Measurements from ENCODE around the gene SETDB2. TPM values are rescaled to one million over a fixed set of nuclear protein-coding genes. Genes with fewer than 3 reads are reported as not detected.

SETDB2 gene
- total and polyA plus RNA-seq, 2 donors, result 8.1 to 15.5 TPM

DNA sequence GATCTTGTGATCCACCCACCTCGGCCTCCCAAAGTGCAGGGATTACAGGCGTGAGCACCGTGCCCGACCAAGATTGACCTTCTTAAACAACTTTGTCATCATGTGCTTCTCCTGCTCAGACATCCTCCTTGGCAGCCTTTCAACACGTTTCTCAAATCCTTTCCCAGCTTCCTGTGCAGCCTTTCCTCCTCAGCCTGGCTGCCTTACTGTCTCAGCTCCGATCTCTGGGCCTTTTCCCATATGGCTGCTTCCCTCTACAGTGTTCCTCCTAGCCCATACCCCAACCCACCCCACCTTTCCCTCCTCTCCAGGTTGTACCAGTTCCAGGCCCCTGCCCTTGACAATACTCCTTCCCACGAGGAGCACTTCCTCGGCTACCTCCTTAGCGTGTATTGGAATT is 58.9 kb downstream of the SETDB2 start:
- Histone ChIP-seq H3K27ac (ENCODE audit: low read depth in 1 of 2, low read length in 1 of 2) (no peak overlapping the region), H3K4me3 (ENCODE audit: low read length in 2 of 2) (no peak overlapping the region), H3K9me3 (ENCODE audit: control insufficient read depth in 2 of 2, insufficient read depth in 1 of 2, low read length in 1 of 2) (no peaks in the 10 kb centered on the region), H3K36me3 (ENCODE audit: control insufficient read depth in 2 of 2, insufficient read depth in 2 of 2, low read length in 1 of 2) (peaks cover 10 to 28% of the 10 kb centered on the region in 2 donors), H3K27me3 (ENCODE audit: control insufficient read depth in 2 of 2, insufficient read depth in 1 of 2, low read length in 1 of 2) (no peaks in the 10 kb centered on the region), H3K4me1 (ENCODE audit: control insufficient read depth in 2 of 2, insufficient read depth in 2 of 2, low read length in 2 of 2) (no peaks in the 10 kb centered on the region)
- no peak for DNase-seq (ENCODE audit: low read depth in 6 of 9, low spot score in 9 of 9)
- WGBS, result 89% methylated on average over 9 of the region's 9 CpGs

DNA sequence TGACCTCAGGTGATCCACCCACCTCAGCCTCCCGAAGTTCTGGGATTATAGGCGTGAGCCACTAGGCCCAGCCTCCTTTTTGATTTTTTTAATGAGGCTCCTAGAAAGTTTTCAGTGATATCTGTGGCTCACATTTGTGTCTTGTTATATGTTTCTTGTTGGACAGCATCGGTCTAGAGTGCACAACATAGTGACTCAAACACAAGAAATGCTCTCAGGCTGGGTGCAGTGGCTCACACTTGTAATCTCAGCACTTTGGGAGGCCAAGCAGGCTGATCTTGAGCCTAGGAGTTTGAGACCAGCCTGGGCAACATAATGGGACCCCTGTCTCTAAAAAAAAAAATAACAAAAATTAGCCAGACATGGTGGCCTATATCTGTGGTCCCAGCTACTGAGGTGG is 59.9 kb downstream of the SETDB2 start:
- Histone ChIP-seq H3K27me3 (ENCODE audit: control insufficient read depth in 2 of 2, insufficient read depth in 1 of 2, low read length in 1 of 2) (no peaks in the 10 kb centered on the region), H3K4me3 (ENCODE audit: low read length in 2 of 2) (no peak overlapping the region), H3K36me3 (ENCODE audit: control insufficient read depth in 2 of 2, insufficient read depth in 2 of 2, low read length in 1 of 2) (peaks cover 4 to 27% of the 10 kb centered on the region in 2 donors), H3K9me3 (ENCODE audit: control insufficient read depth in 2 of 2, insufficient read depth in 1 of 2, low read length in 1 of 2) (no peaks in the 10 kb centered on the region), H3K27ac (ENCODE audit: low read depth in 1 of 2, low read length in 1 of 2) (no peak overlapping the region), H3K4me1 (ENCODE audit: control insufficient read depth in 2 of 2, insufficient read depth in 2 of 2, low read length in 2 of 2) (no peaks in the 10 kb centered on the region)
- over 99% methylated on average over 3 of the region's 3 CpGs for WGBS
- no peak for DNase-seq (ENCODE audit: low read depth in 6 of 9, low spot score in 9 of 9)

DNA sequence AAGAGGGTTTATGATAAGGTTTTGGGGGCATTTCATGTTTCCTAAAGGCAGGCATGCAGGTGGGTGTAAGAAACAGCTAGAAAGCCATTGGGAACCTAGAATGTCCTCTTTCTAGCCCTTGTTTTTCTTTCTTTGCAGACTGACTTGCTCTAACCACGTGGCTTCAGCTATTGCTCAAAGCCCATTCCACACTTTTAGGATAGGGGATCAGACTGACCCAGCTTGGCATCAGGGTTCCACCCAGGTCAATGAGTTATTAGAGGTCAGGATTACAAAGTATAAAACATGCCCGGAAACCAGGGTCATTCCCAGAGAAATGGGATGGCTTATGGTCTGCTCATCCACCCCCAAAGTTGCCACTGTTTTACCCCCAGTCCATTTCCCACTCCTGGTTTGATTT is 68.5 kb downstream of the SETDB2 start:
- DNase-seq (ENCODE audit: low read depth in 6 of 9, low spot score in 9 of 9), result no peak
- Histone ChIP-seq H3K27me3 (ENCODE audit: control insufficient read depth in 2 of 2, insufficient read depth in 1 of 2, low read length in 1 of 2) (no peaks in the 10 kb centered on the region), H3K9me3 (ENCODE audit: control insufficient read depth in 2 of 2, insufficient read depth in 1 of 2, low read length in 1 of 2) (no peaks in the 10 kb centered on the region), H3K27ac (ENCODE audit: low read depth in 1 of 2, low read length in 1 of 2) (no peak overlapping the region), H3K4me1 (ENCODE audit: control insufficient read depth in 2 of 2, insufficient read depth in 2 of 2, low read length in 2 of 2) (no peaks in the 10 kb centered on the region), H3K36me3 (ENCODE audit: control insufficient read depth in 2 of 2, insufficient read depth in 2 of 2, low read length in 1 of 2) (peaks cover 23 to 52% of the 10 kb centered on the region in 2 donors), H3K4me3 (ENCODE audit: low read length in 2 of 2) (no peak overlapping the region)
- WGBS, result 98% methylated on average over 2 of the region's 2 CpGs

DNA sequence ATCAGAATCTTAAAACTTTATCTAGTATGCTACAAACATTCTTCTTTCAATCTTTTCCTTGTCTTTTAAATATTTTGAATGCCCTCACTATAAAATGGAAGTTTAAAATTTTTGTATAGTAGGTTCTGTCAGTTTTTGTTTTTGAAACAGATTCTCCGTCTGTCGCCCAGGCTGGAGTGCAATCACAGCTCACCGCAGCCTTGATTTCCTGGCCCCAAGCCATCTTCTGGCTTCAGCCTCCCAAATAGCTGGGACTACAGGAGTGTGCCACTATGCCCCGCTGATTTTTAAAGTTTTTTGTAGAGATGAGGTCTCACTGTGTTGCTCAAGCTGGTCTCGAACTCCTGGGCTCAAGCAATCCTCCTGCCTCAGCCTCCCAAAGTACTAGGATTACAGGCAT is 72.4 kb downstream of the SETDB2 start:
- H3K4me3 ChIP-seq (ENCODE audit: low read length in 2 of 2), result no peak overlapping the region
- H3K4me1 ChIP-seq (ENCODE audit: control insufficient read depth in 2 of 2, insufficient read depth in 2 of 2, low read length in 2 of 2), result no peaks in the 10 kb centered on the region
- H3K27ac ChIP-seq (ENCODE audit: low read depth in 1 of 2, low read length in 1 of 2), result no peak overlapping the region
- H3K36me3 ChIP-seq (ENCODE audit: control insufficient read depth in 2 of 2, insufficient read depth in 2 of 2, low read length in 1 of 2), result peaks cover 24 to 68% of the 10 kb centered on the region in 2 donors
- DNase-seq (ENCODE audit: low read depth in 6 of 9, low spot score in 9 of 9), result no peak
- no peaks in the 10 kb centered on the region for H3K27me3 ChIP-seq (ENCODE audit: control insufficient read depth in 2 of 2, insufficient read depth in 1 of 2, low read length in 1 of 2)
- WGBS, result 94% methylated on average over 5 of the region's 5 CpGs
- H3K9me3 ChIP-seq (ENCODE audit: control insufficient read depth in 2 of 2, insufficient read depth in 1 of 2, low read length in 1 of 2), result no peaks in the 10 kb centered on the region

DNA sequence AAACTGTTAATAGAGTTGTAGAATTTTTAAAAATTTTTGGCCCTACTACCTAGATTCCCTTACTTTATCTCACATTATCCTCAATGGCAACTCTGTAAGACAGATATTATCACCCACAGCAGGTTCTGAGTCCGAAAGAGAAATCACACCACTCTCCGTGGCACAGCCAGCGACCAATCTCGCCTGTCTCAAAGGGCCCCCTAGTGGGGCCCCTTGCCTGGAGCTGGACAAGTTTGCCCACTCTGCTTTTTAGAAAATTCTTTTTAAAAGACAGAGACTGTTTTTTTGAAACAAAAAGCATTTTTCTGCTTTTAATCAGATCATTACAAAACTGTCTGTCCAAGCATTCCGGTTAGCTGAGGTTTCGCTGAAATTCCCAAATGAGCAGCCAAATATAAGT is 73.4 kb downstream of the SETDB2 start:
- no peak for DNase-seq (ENCODE audit: low read depth in 6 of 9, low spot score in 9 of 9)
- H3K4me1 ChIP-seq (ENCODE audit: control insufficient read depth in 2 of 2, insufficient read depth in 2 of 2, low read length in 2 of 2), result no peaks in the 10 kb centered on the region
- no peak overlapping the region for H3K4me3 ChIP-seq (ENCODE audit: low read length in 2 of 2)
- no peak overlapping the region for H3K27ac ChIP-seq (ENCODE audit: low read depth in 1 of 2, low read length in 1 of 2)
- H3K9me3 ChIP-seq (ENCODE audit: control insufficient read depth in 2 of 2, insufficient read depth in 1 of 2, low read length in 1 of 2), result no peaks in the 10 kb centered on the region
- no peaks in the 10 kb centered on the region for H3K27me3 ChIP-seq (ENCODE audit: control insufficient read depth in 2 of 2, insufficient read depth in 1 of 2, low read length in 1 of 2)
- WGBS, result 96% methylated on average over 6 of the region's 6 CpGs
- peaks cover 24 to 76% of the 10 kb centered on the region in 2 donors for H3K36me3 ChIP-seq (ENCODE audit: control insufficient read depth in 2 of 2, insufficient read depth in 2 of 2, low read length in 1 of 2)

DNA sequence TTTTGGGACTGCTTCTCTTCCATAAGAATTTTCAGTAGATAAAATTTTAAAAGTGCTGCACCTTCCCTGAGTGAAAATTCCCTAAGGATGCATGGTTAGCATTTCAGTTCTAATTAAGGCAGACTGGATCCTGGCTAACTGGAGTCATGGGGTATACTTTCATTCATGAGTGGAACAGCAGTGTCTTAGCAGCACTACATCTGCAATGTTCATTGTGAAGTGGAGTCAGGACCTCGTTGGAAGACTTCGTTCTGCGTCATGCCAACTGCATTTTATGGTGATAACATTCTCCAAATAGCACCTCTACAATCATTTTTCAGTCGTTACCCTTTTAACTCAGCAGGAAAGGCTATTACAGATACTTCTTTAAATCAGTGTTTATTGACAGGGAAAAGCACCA is 77.2 kb downstream of the SETDB2 start:
- Histone ChIP-seq H3K27me3 (ENCODE audit: control insufficient read depth in 2 of 2, insufficient read depth in 1 of 2, low read length in 1 of 2) (no peaks in the 10 kb centered on the region), H3K9me3 (ENCODE audit: control insufficient read depth in 2 of 2, insufficient read depth in 1 of 2, low read length in 1 of 2) (no peaks in the 10 kb centered on the region), H3K4me3 (ENCODE audit: low read length in 2 of 2) (no peak overlapping the region), H3K27ac (ENCODE audit: low read depth in 1 of 2, low read length in 1 of 2) (no peak overlapping the region), H3K4me1 (ENCODE audit: control insufficient read depth in 2 of 2, insufficient read depth in 2 of 2, low read length in 2 of 2) (no peaks in the 10 kb centered on the region), H3K36me3 (ENCODE audit: control insufficient read depth in 2 of 2, insufficient read depth in 2 of 2, low read length in 1 of 2) (peaks cover 8 to 54% of the 10 kb centered on the region in 2 donors)
- DNase-seq (ENCODE audit: low read depth in 6 of 9, low spot score in 9 of 9), result no peak
- WGBS, result 95% methylated on average over 4 of the region's 4 CpGs

DNA sequence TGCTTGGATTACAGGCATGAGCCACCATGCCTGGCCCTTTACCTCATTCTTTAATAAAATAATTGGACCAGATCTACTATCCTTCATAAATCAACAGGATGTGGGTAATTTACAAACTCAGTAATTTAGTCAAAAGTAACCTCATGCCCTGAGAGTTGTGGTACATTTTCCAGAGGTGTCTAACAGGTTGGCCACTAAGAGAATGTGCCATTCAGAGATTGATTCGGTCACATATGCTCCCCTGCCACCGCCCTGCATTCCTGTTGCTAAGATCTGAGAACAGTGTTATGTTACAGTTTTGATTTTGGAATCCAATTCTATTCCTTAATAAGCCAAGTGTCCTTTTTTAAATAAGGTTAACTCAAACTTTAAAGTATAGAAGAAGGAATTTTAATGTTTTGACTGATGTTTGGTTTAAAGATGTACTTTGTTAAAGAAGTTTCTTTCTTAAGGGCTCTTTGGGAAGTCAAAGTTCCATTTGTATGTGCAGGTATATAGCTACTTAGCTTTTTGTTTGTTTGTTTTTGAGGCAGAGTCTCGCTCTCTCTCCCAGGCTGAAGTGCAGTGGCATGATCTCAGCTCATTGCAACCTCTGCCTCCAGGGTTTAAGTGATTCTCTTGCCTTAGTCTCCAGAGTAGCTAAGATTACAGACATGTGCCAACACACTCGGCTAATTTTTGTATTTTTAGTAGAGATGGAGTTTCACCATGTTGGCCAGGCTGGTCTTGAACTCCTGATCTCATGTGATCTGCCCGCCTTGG is 80.8 kb downstream of the SETDB2 start:
- Histone ChIP-seq H3K4me3 (ENCODE audit: low read length in 2 of 2) (no peak overlapping the region), H3K9me3 (ENCODE audit: control insufficient read depth in 2 of 2, insufficient read depth in 1 of 2, low read length in 1 of 2) (no peaks in the 10 kb centered on the region), H3K27me3 (ENCODE audit: control insufficient read depth in 2 of 2, insufficient read depth in 1 of 2, low read length in 1 of 2) (no peaks in the 10 kb centered on the region), H3K27ac (ENCODE audit: low read depth in 1 of 2, low read length in 1 of 2) (no peak overlapping the region), H3K36me3 (ENCODE audit: control insufficient read depth in 2 of 2, insufficient read depth in 2 of 2, low read length in 1 of 2) (peaks cover 15 to 46% of the 10 kb centered on the region in 2 donors), H3K4me1 (ENCODE audit: control insufficient read depth in 2 of 2, insufficient read depth in 2 of 2, low read length in 2 of 2) (no peaks in the 10 kb centered on the region)
- WGBS, result 96% methylated on average over 5 of the region's 5 CpGs
- no peak for DNase-seq (ENCODE audit: low read depth in 6 of 9, low spot score in 9 of 9)

DNA sequence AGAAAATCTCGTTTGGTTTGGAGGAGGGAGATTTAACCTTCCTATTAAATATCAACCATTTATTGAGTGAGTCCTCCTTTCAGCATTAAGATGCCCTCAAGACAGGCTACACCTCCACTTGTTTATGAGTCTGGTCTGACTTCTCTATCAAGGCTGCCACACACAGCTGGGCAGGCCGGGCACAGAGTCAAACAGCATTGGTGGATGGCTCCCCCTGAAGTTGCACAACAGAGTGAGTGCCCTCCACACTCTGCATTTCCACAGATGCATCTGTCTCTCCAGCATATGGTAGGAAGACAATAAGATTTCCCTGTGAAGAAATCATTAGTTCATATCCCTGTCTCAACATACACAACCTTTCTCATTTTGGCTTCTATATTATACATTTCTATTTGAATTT is 83.0 kb downstream of the SETDB2 start:
- H3K36me3 ChIP-seq (ENCODE audit: control insufficient read depth in 2 of 2, insufficient read depth in 2 of 2, low read length in 1 of 2), result peaks cover 14 to 42% of the 10 kb centered on the region in 2 donors

DNA sequence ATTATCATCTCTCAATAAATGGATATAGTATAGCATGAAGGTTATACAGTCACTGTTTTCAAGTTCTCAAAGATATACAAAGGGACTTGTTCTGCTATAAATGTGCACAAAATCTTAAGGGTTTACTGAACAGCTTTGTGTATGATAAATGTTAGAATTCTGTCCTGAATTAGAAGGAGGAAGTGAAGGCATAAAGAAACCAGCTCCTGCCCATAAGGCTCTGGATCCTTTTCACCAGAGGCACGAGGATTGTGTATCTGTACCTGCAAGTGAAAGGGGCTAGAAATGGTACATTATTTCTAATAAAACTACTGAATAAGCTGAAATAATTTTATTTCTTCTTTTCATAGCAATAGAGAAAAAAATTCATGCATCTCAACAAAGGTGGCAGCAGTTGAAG is 84.1 kb downstream of the SETDB2 start:
- peaks cover 16 to 39% of the 10 kb centered on the region in 2 donors for H3K36me3 ChIP-seq (ENCODE audit: control insufficient read depth in 2 of 2, insufficient read depth in 2 of 2, low read length in 1 of 2)
- no peaks in the 10 kb centered on the region for H3K9me3 ChIP-seq (ENCODE audit: control insufficient read depth in 2 of 2, insufficient read depth in 1 of 2, low read length in 1 of 2)
- H3K27me3 ChIP-seq (ENCODE audit: control insufficient read depth in 2 of 2, insufficient read depth in 1 of 2, low read length in 1 of 2), result no peaks in the 10 kb centered on the region
- H3K4me1 ChIP-seq (ENCODE audit: control insufficient read depth in 2 of 2, insufficient read depth in 2 of 2, low read length in 2 of 2), result no peaks in the 10 kb centered on the region
- no peak for DNase-seq (ENCODE audit: low read depth in 6 of 9, low spot score in 9 of 9)
- H3K27ac ChIP-seq (ENCODE audit: low read depth in 1 of 2, low read length in 1 of 2), result no peak overlapping the region
- no peak overlapping the region for H3K4me3 ChIP-seq (ENCODE audit: low read length in 2 of 2)
- 80% methylated on average over 1 of the region's 1 CpG for WGBS

More for the DNA sequence above, 83.0 kb downstream of the SETDB2 start:
- 96% methylated on average over 2 of the region's 2 CpGs for WGBS
- H3K4me1 ChIP-seq (ENCODE audit: control insufficient read depth in 2 of 2, insufficient read depth in 2 of 2, low read length in 2 of 2), result no peaks in the 10 kb centered on the region
- no peaks in the 10 kb centered on the region for H3K27me3 ChIP-seq (ENCODE audit: control insufficient read depth in 2 of 2, insufficient read depth in 1 of 2, low read length in 1 of 2)
- H3K9me3 ChIP-seq (ENCODE audit: control insufficient read depth in 2 of 2, insufficient read depth in 1 of 2, low read length in 1 of 2), result no peaks in the 10 kb centered on the region
- no peak for DNase-seq (ENCODE audit: low read depth in 6 of 9, low spot score in 9 of 9)
- H3K4me3 ChIP-seq (ENCODE audit: low read length in 2 of 2), result no peak overlapping the region
- no peak overlapping the region for H3K27ac ChIP-seq (ENCODE audit: low read depth in 1 of 2, low read length in 1 of 2)
